A673 (cell line): ENCODE results near the gene LAMB3. TPM values are rescaled to one million over a fixed set of nuclear protein-coding genes. Genes with fewer than 3 reads are reported as not detected.
A peak's percentile ranks its signal among the peaks of the same experiment; 100 is the strongest.

ENCODE experiments used
- BruUV-seq: library from RNA; stranded (reverse); fragments of 400-500 nt; replicated peaks from 2 replicates; lab custom pipeline; 2021; lab: Mats Ljungman, UMichigan
- CTCF ChIA-PET: fragments of 300-600 bp; sonication (Branson Sonifier 250); formaldehyde crosslinking; loops from one replicate; lab custom pipeline; 2022; ENCODE audit warnings: antibody characterized with exemption; lab: Charles Lee
- POLR2A ChIA-PET: fragments of 300-600 bp; sonication (Branson Sonifier 250); formaldehyde crosslinking; loops from one replicate; lab custom pipeline; 2022; ENCODE audit warnings: antibody characterized with exemption; ENCODE audit not compliant: low non-redundant PET; lab: Charles Lee
- DNase-seq: peaks from one replicate; pipeline ENCODE4 v3.0.0-alpha.2; 2015; ENCODE audit warnings: low spot score
- H3K27ac ChIP-seq: fragments of 200-600 bp; sonication (generic); 2 replicates; pipeline ENCODE4 v1.5.1; 2016; ENCODE audit warnings: mixed run types, low read depth, mild to moderate bottlenecking, mixed read lengths, antibody characterized with exemption, low read length; ENCODE audit not compliant: poor library complexity, severe bottlenecking
- H3K27me3 ChIP-seq: fragments of 200-600 bp; sonication (generic); replicated peaks from 2 replicates; pipeline ENCODE4 v1.6.1; 2017; ENCODE audit warnings: mixed run types, low read depth, mild to moderate bottlenecking, mixed read lengths, antibody characterized with exemption, low read length; ENCODE audit not compliant: insufficient read depth, poor library complexity
- H3K36me3 ChIP-seq: fragments of 200-600 bp; sonication (generic); 2 replicates; pipeline ENCODE4 v1.6.1; 2016; ENCODE audit warnings: mixed run types, mild to moderate bottlenecking, mixed read lengths, antibody characterized with exemption, low read length; ENCODE audit not compliant: insufficient read depth, poor library complexity, severe bottlenecking
- H3K4me1 ChIP-seq: fragments of 200-600 bp; sonication (generic); 2 replicates; pipeline ENCODE4 v1.6.1; 2017; ENCODE audit warnings: mixed run types, mild to moderate bottlenecking, mixed read lengths, antibody characterized with exemption, low read length; ENCODE audit not compliant: insufficient read depth, poor library complexity, severe bottlenecking
- H3K4me3 ChIP-seq: fragments of 200-600 bp; sonication (generic); 2 replicates; pipeline ENCODE4 v1.5.1; 2016; ENCODE audit warnings: low read depth, mixed run types, mild to moderate bottlenecking, mixed read lengths, low read length; ENCODE audit not compliant: poor library complexity, severe bottlenecking
- H3K9me3 ChIP-seq: fragments of 200-600 bp; sonication (generic); 2 replicates; pipeline ENCODE4 v1.6.1; 2016; ENCODE audit warnings: mixed run types, low read depth, mild to moderate bottlenecking, mixed read lengths, antibody characterized with exemption, low read length; ENCODE audit not compliant: poor library complexity, severe bottlenecking
- EZH2 ChIP-seq: fragments of 200-600 bp; sonication (generic); IDR thresholded peaks from 2 replicates; pipeline ENCODE4 v1.6.1; 2017; ENCODE audit warnings: borderline replicate concordance, low read depth, mild to moderate bottlenecking, mixed read lengths, antibody characterized with exemption, low read length; ENCODE audit not compliant: poor library complexity, severe bottlenecking
- intact Hi-C: fragments of 100-400 bp; cut with micrococcal nuclease; formaldehyde crosslinking; loops from one replicate; pipeline ENCODE4 v1.10.0; 2022; ENCODE audit not compliant: unreplicated experiment
- total RNA-seq: library from RNA; stranded (reverse); gene quantifications from 2 replicates; pipeline ENCODE4 v1.2.3, GENCODE V29; 2021
- TF ChIP-seq, protein P1 (sequence below): fragments of 300-800, 200-600 bp; sonication (generic); conservative IDR thresholded peaks from 2 replicates; pipeline ENCODE4 v1.5.1; 2017; ENCODE audit warnings: low read depth, mild to moderate bottlenecking, antibody characterized with exemption, low read length, moderate library complexity, mixed read lengths

The LAMB3 gene
- total RNA-seq, 1 experiment from 2014 or later: 12.7 TPM

DNA sequence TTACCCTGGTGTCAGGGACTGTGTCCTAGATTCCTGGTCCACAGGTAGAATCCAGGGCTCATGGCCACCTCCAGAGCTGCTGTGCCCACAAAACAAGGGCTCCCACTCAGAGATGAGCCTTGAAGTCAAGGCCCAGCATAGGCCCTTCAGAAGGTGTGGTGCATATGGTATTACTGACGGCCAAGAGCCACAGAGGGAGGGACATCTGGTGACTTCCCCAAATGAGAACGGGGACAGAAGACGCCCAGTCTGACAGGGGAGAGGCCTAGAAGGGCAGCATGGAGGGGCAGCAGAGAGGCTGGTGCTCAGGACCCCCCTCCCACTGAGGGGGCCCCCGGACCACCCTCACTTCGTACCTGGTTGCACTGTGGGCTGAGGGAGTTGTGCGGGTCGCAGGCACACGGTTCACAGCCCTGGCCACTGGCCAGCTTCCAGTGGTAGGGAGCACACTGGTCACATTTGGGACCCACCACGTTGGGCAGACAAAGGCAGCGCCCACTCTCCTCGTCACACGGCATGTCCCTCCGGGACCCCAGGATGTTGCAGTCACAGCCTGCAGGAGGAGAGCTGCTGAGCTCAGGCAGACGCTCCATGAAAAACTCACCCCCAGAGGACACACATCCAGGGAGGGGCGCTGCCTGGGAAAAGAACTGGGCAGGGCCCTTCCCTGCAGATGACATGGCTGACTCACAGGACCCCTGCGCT lies 25.0 kb downstream of the LAMB3 start:
- no TSS peak for BruUV-seq
- H3K27ac ChIP-seq: peak overlapping the region; percentile 87
- no peak for DNase-seq
- H3K36me3 ChIP-seq: no peaks in the 10 kb centered on the region
- no peak overlapping the region for H3K4me3 ChIP-seq
- ChIA-PET POLR2A (no interaction called here), CTCF (interaction anchor here (0.9 to 2.0 kb wide), 5 partner anchors 30 to 122 kb away, joined by 3 to 20 read pairs (median 3); no protein-coding TSS in a partner anchor)
- peaks cover 54% of the 10 kb centered on the region for H3K4me1 ChIP-seq
- intact Hi-C loops: loop anchor here (2.0 kb wide), 2 partner anchors 50 to 58 kb away; no protein-coding TSS in a partner anchor
- H3K9me3 ChIP-seq: no peaks in the 10 kb centered on the region
- no peak for TF ChIP-seq EZH2
- TF ChIP-seq, protein P1, sequence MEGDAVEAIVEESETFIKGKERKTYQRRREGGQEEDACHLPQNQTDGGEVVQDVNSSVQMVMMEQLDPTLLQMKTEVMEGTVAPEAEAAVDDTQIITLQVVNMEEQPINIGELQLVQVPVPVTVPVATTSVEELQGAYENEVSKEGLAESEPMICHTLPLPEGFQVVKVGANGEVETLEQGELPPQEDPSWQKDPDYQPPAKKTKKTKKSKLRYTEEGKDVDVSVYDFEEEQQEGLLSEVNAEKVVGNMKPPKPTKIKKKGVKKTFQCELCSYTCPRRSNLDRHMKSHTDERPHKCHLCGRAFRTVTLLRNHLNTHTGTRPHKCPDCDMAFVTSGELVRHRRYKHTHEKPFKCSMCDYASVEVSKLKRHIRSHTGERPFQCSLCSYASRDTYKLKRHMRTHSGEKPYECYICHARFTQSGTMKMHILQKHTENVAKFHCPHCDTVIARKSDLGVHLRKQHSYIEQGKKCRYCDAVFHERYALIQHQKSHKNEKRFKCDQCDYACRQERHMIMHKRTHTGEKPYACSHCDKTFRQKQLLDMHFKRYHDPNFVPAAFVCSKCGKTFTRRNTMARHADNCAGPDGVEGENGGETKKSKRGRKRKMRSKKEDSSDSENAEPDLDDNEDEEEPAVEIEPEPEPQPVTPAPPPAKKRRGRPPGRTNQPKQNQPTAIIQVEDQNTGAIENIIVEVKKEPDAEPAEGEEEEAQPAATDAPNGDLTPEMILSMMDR: no peak
- no peaks in the 10 kb centered on the region for H3K27me3 ChIP-seq

DNA sequence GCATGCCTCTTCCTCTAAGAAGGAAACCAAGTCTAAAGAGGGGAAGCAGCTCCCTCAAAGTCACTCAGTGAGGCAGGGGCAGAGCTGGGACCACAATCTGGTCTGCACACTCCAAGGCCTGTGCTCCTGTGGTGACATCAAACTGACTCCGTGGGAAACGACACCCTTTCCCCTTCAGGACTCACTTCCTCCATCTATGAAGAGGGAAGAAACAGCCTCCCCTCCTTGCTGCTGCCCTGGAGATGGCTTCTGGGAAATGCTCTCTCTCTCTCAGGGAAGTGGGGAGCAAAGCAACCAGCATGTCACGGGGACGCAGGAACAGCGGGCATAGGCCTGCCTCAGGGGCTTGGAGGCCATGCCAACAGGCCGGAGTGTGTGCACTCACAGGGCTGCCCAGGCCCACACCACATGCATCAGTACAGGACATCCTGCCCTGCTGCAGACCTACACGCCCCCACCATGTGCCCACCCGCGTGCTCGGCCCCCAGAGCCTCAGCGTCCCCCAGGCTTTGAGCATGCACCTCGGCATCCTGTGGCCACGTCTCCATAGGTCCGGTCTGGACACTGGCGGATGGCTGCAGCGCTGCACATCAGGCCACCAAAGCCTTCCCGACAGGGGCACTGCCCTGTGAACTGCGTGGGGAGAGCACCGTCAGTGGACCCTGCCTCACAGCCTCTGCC lies 25.7 kb downstream of the LAMB3 start:
- Histone ChIP-seq H3K4me1 (peaks cover 61% of the 10 kb centered on the region), H3K27me3 (no peaks in the 10 kb centered on the region), H3K4me3 (no peak overlapping the region), H3K36me3 (no peaks in the 10 kb centered on the region), H3K9me3 (no peaks in the 10 kb centered on the region), H3K27ac (peak overlapping the region; percentile 87)
- ChIA-PET POLR2A (no interaction called here), CTCF (interaction anchor here (0.6 kb wide), 1 partner anchor 61 kb away, joined by 3 read pairs; no protein-coding TSS in a partner anchor)
- TF ChIP-seq, protein P1: no peak
- TF ChIP-seq EZH2: no peak
- intact Hi-C loops: loop anchor here (2.0 kb wide), 2 partner anchors 50 to 58 kb away; no protein-coding TSS in a partner anchor
- no TSS peak for BruUV-seq
- DNase-seq: no peak

DNA sequence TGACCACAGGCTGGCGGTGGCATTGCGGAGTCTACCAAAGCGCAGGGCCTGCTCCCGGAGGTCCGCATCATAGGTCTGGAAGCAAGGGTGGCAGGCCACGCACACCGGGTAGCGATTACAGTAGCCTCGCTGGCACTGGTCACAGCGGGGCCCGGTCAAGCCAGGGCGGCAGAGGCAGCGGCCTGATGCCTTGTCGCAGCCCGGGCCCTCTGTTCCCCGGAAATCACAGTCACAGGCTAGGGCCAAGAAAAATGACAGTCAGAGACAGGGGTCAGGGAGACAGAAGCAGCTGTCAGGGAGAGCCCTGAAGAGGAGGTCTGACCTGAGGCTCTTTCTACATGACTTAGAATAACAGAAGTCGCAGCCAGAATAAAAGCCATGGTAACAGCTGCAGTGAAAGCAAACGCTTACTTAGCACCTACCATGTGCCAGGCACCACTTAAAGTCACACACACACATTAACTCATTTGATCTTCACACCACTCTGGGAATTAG lies 26.4 kb downstream of the LAMB3 start:
- DNase-seq: peak; percentile 37
- H3K4me3 ChIP-seq: no peak overlapping the region
- H3K36me3 ChIP-seq: no peaks in the 10 kb centered on the region
- peak overlapping the region; percentile 87 for H3K27ac ChIP-seq
- TF ChIP-seq EZH2: no peak
- TF ChIP-seq, protein P1: no peak
- intact Hi-C loops: loop anchor here (1.0 to 2.0 kb wide), 3 partner anchors 49 to 67 kb away; no protein-coding TSS in a partner anchor
- H3K9me3 ChIP-seq: no peaks in the 10 kb centered on the region
- no TSS peak for BruUV-seq
- CTCF ChIA-PET: interaction anchor here (0.6 kb wide), 1 partner anchor 61 kb away, joined by 3 read pairs; no protein-coding TSS in a partner anchor
- peaks cover 67% of the 10 kb centered on the region for H3K4me1 ChIP-seq
- POLR2A ChIA-PET: no interaction called here
- H3K27me3 ChIP-seq: no peaks in the 10 kb centered on the region
